Liver (tissue), 3 donors: ENCODE measurements around the gene SH3PXD2A.

Experiments
- EGR1 ChIP-seq, 2 donors: IDR thresholded peaks; 2 replicates each; pipeline ENCODE4 v1.6.1; 2016 to 2018; ENCODE audit warnings: antibody characterized with exemption in 2 of 2, low read depth in 2 of 2
- HNF4A ChIP-seq, 2 donors: conservative IDR thresholded peaks; 2 replicates each; pipeline ENCODE4 v1.6.1; 2016; ENCODE audit warnings: antibody characterized with exemption in 2 of 2, mild to moderate bottlenecking in 2 of 2
- NR2F2 ChIP-seq: IDR thresholded peaks from 2 replicates; pipeline ENCODE4 v1.6.1; 2016; ENCODE audit warnings: antibody characterized with exemption
- TAF1 ChIP-seq: conservative IDR thresholded peaks from 2 replicates; pipeline ENCODE4 v1.6.1; 2016; ENCODE audit warnings: antibody characterized with exemption, mild to moderate bottlenecking
- YY1 ChIP-seq: IDR thresholded peaks from 2 replicates; pipeline ENCODE4 v1.6.1; 2016; ENCODE audit warnings: antibody characterized with exemption, mild to moderate bottlenecking
- TF ChIP-seq, protein P1 (sequence below): fragments of 150-350 bp; IDR thresholded peaks from 2 replicates; pipeline ENCODE4 v1.5.1; 2017; ENCODE audit warnings: improper control_type of control experiment, low read depth, low read length; ENCODE audit not compliant: missing input control
- TF ChIP-seq, protein P2 (sequence below): IDR thresholded peaks from 2 replicates; pipeline ENCODE4 v1.6.1; 2016; ENCODE audit warnings: antibody characterized with exemption
- TF ChIP-seq, protein P3 (sequence below): IDR thresholded peaks from 2 replicates; pipeline ENCODE4 v1.6.1; 2016; ENCODE audit warnings: antibody characterized with exemption
- TF ChIP-seq, protein P4 (sequence below): IDR thresholded peaks from 2 replicates; pipeline ENCODE4 v1.6.1; 2016; ENCODE audit warnings: antibody characterized with exemption
- donor health status: healthy.
- donor health status: healthy.

DNA sequence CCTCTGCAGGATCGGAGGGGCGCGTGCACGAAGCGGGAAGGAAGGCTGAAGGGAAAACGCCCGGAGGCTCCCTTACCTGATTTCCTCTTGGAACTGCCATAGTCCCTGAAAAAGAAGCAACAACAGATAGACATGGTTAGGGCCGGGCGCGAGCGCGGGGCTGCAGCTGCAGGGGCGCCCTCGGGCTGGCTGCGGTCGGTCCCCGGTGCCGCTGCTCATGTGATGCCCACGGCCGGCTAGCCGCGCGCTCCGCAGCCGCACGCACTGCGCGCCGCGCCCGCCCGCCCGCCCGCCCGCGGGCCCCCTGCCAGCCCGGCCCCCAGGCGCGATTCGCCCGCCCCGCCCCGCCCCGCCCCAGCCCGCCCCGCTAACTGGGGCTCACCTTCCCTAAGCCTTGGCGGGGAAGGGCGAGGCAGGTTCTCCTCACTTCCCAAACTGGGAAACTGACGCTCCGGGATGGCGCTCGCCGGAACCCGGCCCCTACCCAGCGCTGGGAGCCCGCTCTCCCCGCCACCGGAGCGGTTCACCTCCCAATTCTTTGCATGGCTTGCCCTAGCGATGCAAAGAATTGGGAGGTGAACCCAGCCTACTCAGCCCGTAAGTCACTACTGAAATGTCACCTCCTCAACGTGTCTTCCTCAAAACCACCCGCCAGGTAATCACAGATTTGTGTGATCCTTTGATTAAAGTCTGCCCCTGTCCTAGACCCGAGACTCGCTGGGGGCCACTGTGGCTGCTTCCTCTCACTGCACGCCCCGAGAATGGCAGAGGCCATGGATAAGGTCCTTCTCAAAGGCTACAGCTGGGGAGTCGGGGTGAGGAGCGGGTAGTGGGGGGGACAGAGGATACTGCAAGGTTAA is 162.2 kb downstream of the SH3PXD2A start:
- TF ChIP-seq, protein P1, sequence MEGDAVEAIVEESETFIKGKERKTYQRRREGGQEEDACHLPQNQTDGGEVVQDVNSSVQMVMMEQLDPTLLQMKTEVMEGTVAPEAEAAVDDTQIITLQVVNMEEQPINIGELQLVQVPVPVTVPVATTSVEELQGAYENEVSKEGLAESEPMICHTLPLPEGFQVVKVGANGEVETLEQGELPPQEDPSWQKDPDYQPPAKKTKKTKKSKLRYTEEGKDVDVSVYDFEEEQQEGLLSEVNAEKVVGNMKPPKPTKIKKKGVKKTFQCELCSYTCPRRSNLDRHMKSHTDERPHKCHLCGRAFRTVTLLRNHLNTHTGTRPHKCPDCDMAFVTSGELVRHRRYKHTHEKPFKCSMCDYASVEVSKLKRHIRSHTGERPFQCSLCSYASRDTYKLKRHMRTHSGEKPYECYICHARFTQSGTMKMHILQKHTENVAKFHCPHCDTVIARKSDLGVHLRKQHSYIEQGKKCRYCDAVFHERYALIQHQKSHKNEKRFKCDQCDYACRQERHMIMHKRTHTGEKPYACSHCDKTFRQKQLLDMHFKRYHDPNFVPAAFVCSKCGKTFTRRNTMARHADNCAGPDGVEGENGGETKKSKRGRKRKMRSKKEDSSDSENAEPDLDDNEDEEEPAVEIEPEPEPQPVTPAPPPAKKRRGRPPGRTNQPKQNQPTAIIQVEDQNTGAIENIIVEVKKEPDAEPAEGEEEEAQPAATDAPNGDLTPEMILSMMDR, result no peak
- TF ChIP-seq, protein P2, sequence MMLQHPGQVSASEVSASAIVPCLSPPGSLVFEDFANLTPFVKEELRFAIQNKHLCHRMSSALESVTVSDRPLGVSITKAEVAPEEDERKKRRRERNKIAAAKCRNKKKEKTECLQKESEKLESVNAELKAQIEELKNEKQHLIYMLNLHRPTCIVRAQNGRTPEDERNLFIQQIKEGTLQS, result no peak
- TF ChIP-seq, protein P3, sequence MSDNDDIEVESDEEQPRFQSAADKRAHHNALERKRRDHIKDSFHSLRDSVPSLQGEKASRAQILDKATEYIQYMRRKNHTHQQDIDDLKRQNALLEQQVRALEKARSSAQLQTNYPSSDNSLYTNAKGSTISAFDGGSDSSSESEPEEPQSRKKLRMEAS, result no peak
- no peak for TF ChIP-seq EGR1 (IDR thresholded peaks at IDR 0.05; ENCODE audit: low read depth in 2 of 2)
- no peak for TF ChIP-seq TAF1
- no peak for TF ChIP-seq NR2F2
- no peak for TF ChIP-seq HNF4A (conservative IDR thresholded peaks at IDR 0.05)
- TF ChIP-seq YY1, result no peak
- TF ChIP-seq, protein P4, sequence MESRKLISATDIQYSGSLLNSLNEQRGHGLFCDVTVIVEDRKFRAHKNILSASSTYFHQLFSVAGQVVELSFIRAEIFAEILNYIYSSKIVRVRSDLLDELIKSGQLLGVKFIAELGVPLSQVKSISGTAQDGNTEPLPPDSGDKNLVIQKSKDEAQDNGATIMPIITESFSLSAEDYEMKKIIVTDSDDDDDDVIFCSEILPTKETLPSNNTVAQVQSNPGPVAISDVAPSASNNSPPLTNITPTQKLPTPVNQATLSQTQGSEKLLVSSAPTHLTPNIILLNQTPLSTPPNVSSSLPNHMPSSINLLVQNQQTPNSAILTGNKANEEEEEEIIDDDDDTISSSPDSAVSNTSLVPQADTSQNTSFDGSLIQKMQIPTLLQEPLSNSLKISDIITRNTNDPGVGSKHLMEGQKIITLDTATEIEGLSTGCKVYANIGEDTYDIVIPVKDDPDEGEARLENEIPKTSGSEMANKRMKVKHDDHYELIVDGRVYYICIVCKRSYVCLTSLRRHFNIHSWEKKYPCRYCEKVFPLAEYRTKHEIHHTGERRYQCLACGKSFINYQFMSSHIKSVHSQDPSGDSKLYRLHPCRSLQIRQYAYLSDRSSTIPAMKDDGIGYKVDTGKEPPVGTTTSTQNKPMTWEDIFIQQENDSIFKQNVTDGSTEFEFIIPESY, result no peak
